ENCODE results near the gene TGFBR3.

The TGFBR3 gene

DNA sequence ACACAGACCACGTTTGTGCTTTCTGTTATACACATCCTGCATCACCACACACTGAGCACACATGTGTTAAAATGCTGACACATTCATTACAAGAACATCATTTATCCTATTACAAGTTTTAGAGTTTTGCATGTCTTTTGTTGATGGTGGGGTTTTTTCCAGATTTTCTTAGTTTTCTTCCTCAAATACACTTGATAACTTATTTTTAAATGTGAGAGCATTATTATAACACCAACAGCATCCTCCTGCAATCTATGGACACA, 67.3 kb downstream of the TGFBR3 start:
- Histone ChIP-seq H3K4me3 (ENCODE audit: low read length) (no peak overlapping the region), H3K4me1 (ENCODE audit: control insufficient read depth, insufficient read depth, low read length) (peaks cover 47% of the 10 kb centered on the region), H3K9me3 (ENCODE audit: control insufficient read depth, low read length) (no peaks in the 10 kb centered on the region), H3K36me3 (ENCODE audit: control insufficient read depth, insufficient read depth, low read length, severe bottlenecking) (no peaks in the 10 kb centered on the region), H3K27me3 (replicated peaks; ENCODE audit: control insufficient read depth, insufficient read depth, low read length) (no peaks in the 10 kb centered on the region), H3K9ac (ENCODE audit: low read length) (no peak overlapping the region)
- DNase-seq (ENCODE audit: low read depth), result no peak

DNA sequence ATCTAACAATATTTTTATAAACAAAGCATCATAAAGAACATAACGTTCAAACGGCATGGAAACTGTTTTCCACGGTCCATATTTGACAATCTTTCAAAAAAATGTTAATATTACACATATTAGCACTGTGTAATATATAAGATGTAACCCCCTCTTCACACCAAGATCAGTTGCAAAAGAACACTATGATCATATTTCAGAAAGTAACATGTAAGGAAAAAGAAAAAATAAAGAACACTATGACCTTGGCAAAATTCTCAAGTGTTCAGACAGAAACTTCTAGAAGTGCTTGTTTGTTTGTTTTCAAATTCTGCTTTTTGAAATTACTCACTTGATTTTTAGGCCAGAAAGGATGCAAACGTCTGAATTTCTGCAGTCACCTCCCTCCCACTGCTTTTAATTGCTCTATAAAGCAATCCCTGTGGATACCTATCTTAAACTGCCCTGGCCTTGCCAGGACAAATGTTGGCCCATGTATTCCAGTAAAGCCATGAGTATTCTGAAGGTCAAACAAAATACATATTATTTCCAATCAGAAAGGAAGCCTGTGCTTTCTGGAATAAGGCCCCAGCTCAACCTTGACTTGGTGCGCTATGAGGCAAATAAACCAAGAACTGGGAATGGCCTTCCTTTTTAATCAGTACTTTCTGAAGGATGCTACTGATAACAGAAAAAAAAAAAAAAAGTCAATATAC, 68.6 kb downstream of the TGFBR3 start:
- no peak for DNase-seq (ENCODE audit: low read depth)
- no peaks in the 10 kb centered on the region for H3K27me3 ChIP-seq (replicated peaks; ENCODE audit: control insufficient read depth, insufficient read depth, low read length)
- no peaks in the 10 kb centered on the region for H3K36me3 ChIP-seq (ENCODE audit: control insufficient read depth, insufficient read depth, low read length, severe bottlenecking)
- H3K4me1 ChIP-seq (ENCODE audit: control insufficient read depth, insufficient read depth, low read length), result peaks cover 47% of the 10 kb centered on the region
- peak overlapping the region; percentile 56 for H3K9ac ChIP-seq (ENCODE audit: low read length)
- no peaks in the 10 kb centered on the region for H3K9me3 ChIP-seq (ENCODE audit: control insufficient read depth, low read length)
- H3K4me3 ChIP-seq (ENCODE audit: low read length), result no peak overlapping the region

DNA sequence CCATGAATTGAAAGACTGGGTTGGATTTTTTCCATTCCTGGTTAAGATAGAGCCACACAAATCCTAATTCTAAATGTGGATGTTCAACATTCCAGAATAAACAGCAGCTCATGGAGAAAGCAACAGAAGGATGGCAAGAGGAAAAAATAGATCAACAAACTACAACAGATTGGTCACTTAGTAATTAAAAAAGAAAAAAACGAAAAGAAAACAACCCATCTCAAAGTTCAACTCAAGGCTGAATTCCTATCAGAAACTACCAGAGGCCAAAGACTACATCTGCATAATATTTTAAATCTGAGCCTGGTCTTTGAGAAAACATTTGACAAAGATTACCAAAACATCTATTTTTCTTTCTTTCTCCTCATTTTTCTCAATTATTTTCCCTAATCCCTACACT, 69.9 kb downstream of the TGFBR3 start:
- H3K4me1 ChIP-seq (ENCODE audit: control insufficient read depth, insufficient read depth, low read length), result peaks cover 47% of the 10 kb centered on the region
- H3K9me3 ChIP-seq (ENCODE audit: control insufficient read depth, low read length), result no peaks in the 10 kb centered on the region
- H3K9ac ChIP-seq (ENCODE audit: low read length), result no peak overlapping the region
- H3K27me3 ChIP-seq (replicated peaks; ENCODE audit: control insufficient read depth, insufficient read depth, low read length), result no peaks in the 10 kb centered on the region
- DNase-seq (ENCODE audit: low read depth), result peak; percentile 33
- H3K4me3 ChIP-seq (ENCODE audit: low read length), result no peak overlapping the region
- H3K36me3 ChIP-seq (ENCODE audit: control insufficient read depth, insufficient read depth, low read length, severe bottlenecking), result no peaks in the 10 kb centered on the region

DNA sequence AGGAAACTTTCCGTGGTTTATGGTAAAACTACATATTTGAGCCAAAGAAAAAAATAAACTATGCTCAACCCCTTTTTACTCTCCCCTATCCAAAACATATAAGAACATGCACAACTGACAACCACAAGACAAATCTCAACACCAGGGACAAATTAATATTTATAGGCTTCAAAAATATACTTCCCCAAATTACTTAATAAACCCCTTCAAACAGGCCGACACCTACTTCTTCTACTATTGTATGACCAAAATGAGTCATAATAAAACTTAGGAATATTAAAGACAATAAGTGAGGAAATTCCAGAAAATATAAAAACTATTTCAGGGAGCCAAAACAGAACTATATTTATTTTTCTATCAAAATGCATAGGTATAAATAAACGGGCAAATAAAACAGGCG, 71.5 kb downstream of the TGFBR3 start:
- Histone ChIP-seq H3K9ac (ENCODE audit: low read length) (no peak overlapping the region), H3K9me3 (ENCODE audit: control insufficient read depth, low read length) (no peaks in the 10 kb centered on the region), H3K27me3 (replicated peaks; ENCODE audit: control insufficient read depth, insufficient read depth, low read length) (no peaks in the 10 kb centered on the region), H3K4me3 (ENCODE audit: low read length) (no peak overlapping the region), H3K4me1 (ENCODE audit: control insufficient read depth, insufficient read depth, low read length) (peaks cover 46% of the 10 kb centered on the region), H3K36me3 (ENCODE audit: control insufficient read depth, insufficient read depth, low read length, severe bottlenecking) (no peaks in the 10 kb centered on the region)
- DNase-seq (ENCODE audit: low read depth), result no peak

DNA sequence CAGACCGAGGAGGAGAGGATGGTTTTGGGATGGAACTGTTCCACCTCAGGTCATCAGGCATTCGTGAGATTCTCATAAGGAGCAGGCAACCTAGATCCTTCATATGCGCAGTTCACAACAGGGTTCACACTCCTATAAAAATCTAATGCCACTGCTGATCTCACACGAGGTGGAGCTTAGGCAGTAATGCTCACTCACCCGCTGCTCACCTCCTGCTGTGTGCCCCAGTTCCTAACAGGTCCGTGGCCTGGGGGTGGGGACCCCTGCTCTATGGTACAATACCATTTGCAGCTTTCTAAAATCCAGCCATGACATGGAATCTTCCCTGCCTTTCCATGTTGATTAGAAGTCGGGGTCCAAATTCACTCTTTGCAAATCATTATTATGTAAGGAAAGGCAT, 72.1 kb downstream of the TGFBR3 start:
- no peaks in the 10 kb centered on the region for H3K36me3 ChIP-seq (ENCODE audit: control insufficient read depth, insufficient read depth, low read length, severe bottlenecking)
- no peak overlapping the region for H3K9ac ChIP-seq (ENCODE audit: low read length)
- H3K4me3 ChIP-seq (ENCODE audit: low read length), result no peak overlapping the region

DNA sequence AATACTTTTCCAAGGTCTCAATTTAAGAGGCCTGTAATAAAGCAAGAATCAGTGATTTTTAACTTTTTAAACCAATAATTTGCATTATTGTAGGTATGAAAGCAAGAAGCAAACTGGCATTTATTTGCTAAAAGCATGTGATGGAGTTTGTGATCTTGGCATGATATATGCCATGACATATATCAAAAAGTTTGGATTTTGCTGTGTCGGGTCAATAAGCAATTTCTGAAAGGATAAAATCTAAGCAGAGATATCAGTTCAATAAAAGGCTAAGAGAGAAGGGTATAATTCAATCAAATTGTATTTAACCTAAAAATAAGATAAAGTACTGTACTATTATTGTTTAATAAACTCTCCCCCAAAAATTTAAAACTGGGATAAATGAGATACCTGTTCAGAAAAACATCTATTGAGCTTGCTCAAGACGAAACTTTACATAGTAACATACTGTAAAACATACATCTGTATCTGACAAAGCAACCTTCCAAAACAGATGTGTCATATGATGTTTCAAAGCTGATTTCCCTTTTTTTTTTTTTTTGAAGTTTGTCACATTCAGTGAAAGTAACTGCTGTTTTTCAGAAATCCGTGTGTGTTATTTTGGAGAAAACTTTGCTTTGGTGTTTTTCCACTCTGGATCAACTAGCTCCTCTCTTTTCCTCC, 74.5 kb downstream of the TGFBR3 start:
- Histone ChIP-seq H3K36me3 (ENCODE audit: control insufficient read depth, insufficient read depth, low read length, severe bottlenecking) (no peaks in the 10 kb centered on the region), H3K4me3 (ENCODE audit: low read length) (no peak overlapping the region), H3K27me3 (replicated peaks; ENCODE audit: control insufficient read depth, insufficient read depth, low read length) (no peaks in the 10 kb centered on the region), H3K4me1 (ENCODE audit: control insufficient read depth, insufficient read depth, low read length) (peaks cover 40% of the 10 kb centered on the region), H3K9me3 (ENCODE audit: control insufficient read depth, low read length) (no peaks in the 10 kb centered on the region), H3K9ac (ENCODE audit: low read length) (no peak overlapping the region)
- DNase-seq (ENCODE audit: low read depth), result no peak

More for the DNA sequence above, 72.1 kb downstream of the TGFBR3 start:
- no peaks in the 10 kb centered on the region for H3K27me3 ChIP-seq (replicated peaks; ENCODE audit: control insufficient read depth, insufficient read depth, low read length)
- no peaks in the 10 kb centered on the region for H3K9me3 ChIP-seq (ENCODE audit: control insufficient read depth, low read length)
- no peak for DNase-seq (ENCODE audit: low read depth)
- H3K4me1 ChIP-seq (ENCODE audit: control insufficient read depth, insufficient read depth, low read length), result peaks cover 48% of the 10 kb centered on the region

DNA sequence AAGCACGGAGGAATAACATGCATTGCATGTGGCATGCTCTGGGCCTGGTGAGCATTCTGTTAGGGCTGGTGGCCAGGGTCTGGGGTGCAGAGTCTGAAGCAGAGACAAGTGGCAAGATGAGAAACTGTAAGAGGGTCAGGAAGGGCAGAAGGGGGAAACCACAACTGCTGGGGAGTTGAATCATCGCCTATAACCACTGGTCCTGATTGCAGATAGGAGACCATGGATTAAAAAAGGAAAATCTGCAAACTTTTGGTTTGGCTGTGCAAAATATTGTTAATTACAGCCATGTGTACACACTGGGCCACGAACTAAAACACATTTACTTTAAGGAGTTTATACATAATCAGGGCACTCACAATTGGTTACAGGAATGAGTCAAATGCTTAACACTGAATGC, 76.6 kb downstream of the TGFBR3 start:
- Histone ChIP-seq H3K27me3 (replicated peaks; ENCODE audit: control insufficient read depth, insufficient read depth, low read length) (no peaks in the 10 kb centered on the region), H3K4me3 (ENCODE audit: low read length) (no peak overlapping the region), H3K9me3 (ENCODE audit: control insufficient read depth, low read length) (no peaks in the 10 kb centered on the region), H3K4me1 (ENCODE audit: control insufficient read depth, insufficient read depth, low read length) (peaks cover 48% of the 10 kb centered on the region), H3K36me3 (ENCODE audit: control insufficient read depth, insufficient read depth, low read length, severe bottlenecking) (no peaks in the 10 kb centered on the region), H3K9ac (ENCODE audit: low read length) (no peak overlapping the region)
- DNase-seq (ENCODE audit: low read depth), result no peak

DNA sequence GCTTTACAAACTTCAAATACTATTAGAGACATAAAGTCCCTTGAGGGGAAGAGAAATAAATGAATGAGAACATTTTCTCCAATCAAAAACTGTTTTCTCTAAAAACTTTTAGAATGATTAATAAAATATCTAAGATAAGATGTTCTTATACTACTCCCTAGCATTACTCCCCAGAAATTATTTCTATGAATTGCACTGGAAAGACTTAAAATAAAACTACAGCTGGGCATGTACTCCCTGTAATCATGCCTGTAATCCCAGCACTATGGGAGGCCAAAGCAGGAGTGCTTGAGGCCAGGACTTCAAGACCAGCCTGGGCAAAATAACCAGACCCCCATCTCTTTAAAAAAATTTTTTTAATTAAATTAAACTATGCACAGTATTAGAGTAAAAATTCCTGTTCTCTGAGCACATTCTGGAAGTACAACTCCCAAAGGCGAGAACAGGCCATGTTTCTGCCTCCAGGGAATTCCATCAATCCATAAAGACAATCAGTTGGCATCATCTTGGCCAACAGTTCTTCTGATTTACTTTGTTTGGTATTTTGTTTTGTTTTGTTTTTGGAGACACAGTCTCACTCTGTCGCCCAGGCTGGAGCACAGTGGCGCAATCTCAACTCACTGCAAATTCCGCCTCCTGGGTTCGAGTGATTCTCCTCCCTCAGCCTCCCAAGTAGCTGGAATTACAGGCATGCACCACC, 77.9 kb downstream of the TGFBR3 start:
- Histone ChIP-seq H3K27me3 (replicated peaks; ENCODE audit: control insufficient read depth, insufficient read depth, low read length) (no peaks in the 10 kb centered on the region), H3K36me3 (ENCODE audit: control insufficient read depth, insufficient read depth, low read length, severe bottlenecking) (no peaks in the 10 kb centered on the region)

DNA sequence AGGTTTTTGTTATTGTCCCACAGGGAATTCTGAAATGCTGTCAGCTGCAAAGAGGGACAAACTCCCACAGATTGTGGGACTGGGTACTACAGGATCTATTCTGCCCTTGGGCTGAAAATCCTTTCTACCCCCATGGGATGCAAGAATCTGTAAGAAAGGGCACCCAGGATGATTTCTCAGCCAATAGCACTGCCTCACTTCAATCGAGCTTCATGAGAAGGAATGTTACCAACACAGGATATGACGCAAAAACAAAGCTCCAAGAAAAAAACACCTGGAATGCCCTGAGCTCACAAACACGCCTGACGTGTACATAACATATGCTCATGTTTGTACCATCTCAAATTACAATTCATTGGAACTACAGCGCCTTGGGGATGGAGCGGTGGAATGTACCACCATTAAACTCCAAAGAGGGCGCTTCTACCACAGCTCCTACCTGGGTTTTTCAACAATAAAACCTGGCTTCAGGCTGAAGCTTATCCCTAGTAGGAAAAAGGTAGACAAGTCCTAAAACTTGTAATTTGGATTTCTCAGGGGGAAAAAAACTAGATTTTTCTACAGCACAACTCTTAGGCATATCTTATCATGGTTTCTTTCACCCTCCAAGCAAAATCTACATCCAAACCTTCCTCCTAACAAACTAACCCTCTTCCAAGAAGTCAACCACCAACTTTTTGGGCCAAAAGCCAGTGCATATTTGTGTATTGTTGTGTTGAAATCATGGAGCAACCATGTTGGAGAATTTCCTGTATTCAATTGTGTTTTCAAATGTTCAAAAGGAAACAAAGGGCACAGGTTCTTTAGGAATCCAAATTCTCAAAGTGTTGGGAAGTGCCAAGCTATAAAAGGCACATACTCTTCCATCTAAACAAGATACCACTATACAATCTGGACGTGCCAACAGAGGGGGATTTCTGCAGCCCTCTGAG, 78.9 kb downstream of the TGFBR3 start:
- Histone ChIP-seq H3K9me3 (ENCODE audit: control insufficient read depth, low read length) (no peaks in the 10 kb centered on the region), H3K4me1 (ENCODE audit: control insufficient read depth, insufficient read depth, low read length) (peaks cover 71% of the 10 kb centered on the region), H3K36me3 (ENCODE audit: control insufficient read depth, insufficient read depth, low read length, severe bottlenecking) (no peaks in the 10 kb centered on the region), H3K4me3 (ENCODE audit: low read length) (peak overlapping the region; percentile 37), H3K27me3 (replicated peaks; ENCODE audit: control insufficient read depth, insufficient read depth, low read length) (no peaks in the 10 kb centered on the region), H3K9ac (ENCODE audit: low read length) (peak overlapping the region; percentile 46)
- peak; percentile 77 for DNase-seq (ENCODE audit: low read depth)

More for the DNA sequence above, 77.9 kb downstream of the TGFBR3 start:
- peaks cover 61% of the 10 kb centered on the region for H3K4me1 ChIP-seq (ENCODE audit: control insufficient read depth, insufficient read depth, low read length)
- no peak overlapping the region for H3K4me3 ChIP-seq (ENCODE audit: low read length)
- H3K9ac ChIP-seq (ENCODE audit: low read length), result no peak overlapping the region
- DNase-seq (ENCODE audit: low read depth), result no peak
- no peaks in the 10 kb centered on the region for H3K9me3 ChIP-seq (ENCODE audit: control insufficient read depth, low read length)

DNA sequence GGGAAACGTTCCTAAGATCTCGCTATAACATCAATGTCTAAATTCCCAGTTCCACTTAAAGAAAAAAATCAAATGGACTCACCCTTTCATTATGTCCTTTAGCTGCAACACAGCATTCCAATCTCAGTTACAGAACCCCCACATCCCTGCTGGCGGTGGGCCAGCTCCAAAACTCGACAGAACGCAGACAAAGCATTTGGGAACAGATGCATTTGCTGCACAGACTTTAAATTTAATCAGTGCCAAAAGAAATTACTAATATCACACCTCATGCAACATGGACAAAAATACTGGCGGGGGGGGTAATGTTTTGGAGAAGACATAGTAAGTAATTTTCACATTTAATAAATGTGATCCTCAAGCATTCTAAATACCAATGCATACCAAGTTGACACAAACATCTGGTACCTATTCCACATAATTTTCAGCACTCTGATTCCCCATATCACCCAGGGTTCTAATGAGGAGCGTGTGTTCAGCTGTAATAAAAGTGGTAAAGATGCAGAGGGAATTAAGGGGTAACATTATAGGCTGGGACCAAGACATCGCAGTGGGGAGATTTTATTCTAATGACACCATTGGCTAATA, 79.7 kb downstream of the TGFBR3 start:
- H3K4me1 ChIP-seq (ENCODE audit: control insufficient read depth, insufficient read depth, low read length), result peaks cover 78% of the 10 kb centered on the region
- H3K36me3 ChIP-seq (ENCODE audit: control insufficient read depth, insufficient read depth, low read length, severe bottlenecking), result no peaks in the 10 kb centered on the region
- no peaks in the 10 kb centered on the region for H3K27me3 ChIP-seq (replicated peaks; ENCODE audit: control insufficient read depth, insufficient read depth, low read length)
- DNase-seq (ENCODE audit: low read depth), result no peak
- H3K4me3 ChIP-seq (ENCODE audit: low read length), result peak overlapping the region; percentile 5
- no peak overlapping the region for H3K9ac ChIP-seq (ENCODE audit: low read length)
- no peaks in the 10 kb centered on the region for H3K9me3 ChIP-seq (ENCODE audit: control insufficient read depth, low read length)
